Endothelial cell of umbilical vein (primary cell): ENCODE measurements around the gene ICE2.

Experiments
- EZH2 ChIP-seq: IDR thresholded peaks from 2 replicates; pipeline ENCODE4 v1.6.1; 2012; ENCODE audit warnings: borderline replicate concordance, low read depth, mild to moderate bottlenecking, moderate library complexity, low read length, inconsistent platforms; ENCODE audit not compliant: severe bottlenecking
- FOS ChIP-seq: IDR thresholded peaks from 2 replicates; pipeline ENCODE4 v1.6.1; 2011; ENCODE audit warnings: mild to moderate bottlenecking, low read length, moderate library complexity, borderline replicate concordance; ENCODE audit not compliant: insufficient read depth
- GATA2 ChIP-seq: IDR thresholded peaks from 2 replicates; pipeline ENCODE4 v1.7.0; 2011; ENCODE audit warnings: low read depth, mild to moderate bottlenecking, moderate library complexity, mixed read lengths, low read length; ENCODE audit not compliant: insufficient read length, insufficient read depth
- JUN ChIP-seq: IDR thresholded peaks from 2 replicates; pipeline ENCODE4 v1.6.1; 2011; ENCODE audit warnings: borderline replicate concordance, low read depth; ENCODE audit not compliant: insufficient read length, insufficient read depth
- MYC ChIP-seq: IDR thresholded peaks from one replicate; pipeline ENCODE4 v1.6.1; 2011; ENCODE audit warnings: mild to moderate bottlenecking, low read depth, low read length
- POLR2A ChIP-seq: IDR thresholded peaks from 2 replicates; pipeline ENCODE4 v1.6.1; 2012; ENCODE audit warnings: low read depth, mild to moderate bottlenecking, control low read depth, low read length
- POLR2AphosphoS5 ChIP-seq: IDR thresholded peaks from 2 replicates; pipeline ENCODE4 v1.6.1; 2012; ENCODE audit warnings: low read depth, mild to moderate bottlenecking, control low read depth, low read length, moderate library complexity; ENCODE audit not compliant: insufficient read depth
- TF ChIP-seq, protein P1 (sequence below), 2 donors: IDR thresholded peaks; 1 replicate in 1 of 2; 2 replicates in 1 of 2; pipeline ENCODE4 v1.5.1; 2011; ENCODE audit warnings: low read length in 2 of 2, mild to moderate bottlenecking in 2 of 2, moderate library complexity in 2 of 2, control low read depth in 1 of 2, inconsistent platforms in 1 of 2, low read depth in 1 of 2; ENCODE audit not compliant: insufficient read depth in 1 of 2; ENCODE audit errors: extremely low read depth in 1 of 2
- TF ChIP-seq, protein P2 (sequence below): IDR thresholded peaks from 2 replicates; pipeline ENCODE4 v1.6.1; 2011; ENCODE audit not compliant: insufficient read depth, insufficient read length

GRCh38 chr15:60405399-60405798, 73.5 kb downstream of the ICE2 start:
- TF ChIP-seq EZH2 = no peak
- TF ChIP-seq, protein P1, sequence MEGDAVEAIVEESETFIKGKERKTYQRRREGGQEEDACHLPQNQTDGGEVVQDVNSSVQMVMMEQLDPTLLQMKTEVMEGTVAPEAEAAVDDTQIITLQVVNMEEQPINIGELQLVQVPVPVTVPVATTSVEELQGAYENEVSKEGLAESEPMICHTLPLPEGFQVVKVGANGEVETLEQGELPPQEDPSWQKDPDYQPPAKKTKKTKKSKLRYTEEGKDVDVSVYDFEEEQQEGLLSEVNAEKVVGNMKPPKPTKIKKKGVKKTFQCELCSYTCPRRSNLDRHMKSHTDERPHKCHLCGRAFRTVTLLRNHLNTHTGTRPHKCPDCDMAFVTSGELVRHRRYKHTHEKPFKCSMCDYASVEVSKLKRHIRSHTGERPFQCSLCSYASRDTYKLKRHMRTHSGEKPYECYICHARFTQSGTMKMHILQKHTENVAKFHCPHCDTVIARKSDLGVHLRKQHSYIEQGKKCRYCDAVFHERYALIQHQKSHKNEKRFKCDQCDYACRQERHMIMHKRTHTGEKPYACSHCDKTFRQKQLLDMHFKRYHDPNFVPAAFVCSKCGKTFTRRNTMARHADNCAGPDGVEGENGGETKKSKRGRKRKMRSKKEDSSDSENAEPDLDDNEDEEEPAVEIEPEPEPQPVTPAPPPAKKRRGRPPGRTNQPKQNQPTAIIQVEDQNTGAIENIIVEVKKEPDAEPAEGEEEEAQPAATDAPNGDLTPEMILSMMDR (IDR thresholded peaks at IDR 0.05; ENCODE audit: extremely low read depth in 1 of 2, insufficient read depth in 1 of 2, low read depth in 1 of 2, low read length in 2 of 2) = no peak
- no peak for TF ChIP-seq POLR2AphosphoS5
- TF ChIP-seq POLR2A = no peak
- TF ChIP-seq MYC = no peak
- TF ChIP-seq, protein P2, sequence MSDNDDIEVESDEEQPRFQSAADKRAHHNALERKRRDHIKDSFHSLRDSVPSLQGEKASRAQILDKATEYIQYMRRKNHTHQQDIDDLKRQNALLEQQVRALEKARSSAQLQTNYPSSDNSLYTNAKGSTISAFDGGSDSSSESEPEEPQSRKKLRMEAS = no peak
- no peak for TF ChIP-seq JUN
- TF ChIP-seq FOS = no peak
- no peak for TF ChIP-seq GATA2
